HG02763 (cell line): ENCODE results near the gene CA6.
"Not testable (repeated sequence)": the region's sequence is repeated elsewhere in the genome, so short reads cannot be mapped to it uniquely, and the experiment has no call there.

Source experiments
- ATAC-seq: cut with Tn5 transposase; IDR thresholded peaks from one replicate; pipeline ENCODE4 v1.9.1; 2021; ENCODE audit warnings: mild to moderate bottlenecking, moderate library complexity; ENCODE audit not compliant: unreplicated experiment

The CA6 gene

GRCh38 chr1:8945568-8945967, at the start of gene CA6:
Gene CA6 (plus strand): TSS chr1:8945868. CDS start chr1:8945887, 19 bp downstream.
- no peak for ATAC-seq

DNA sequence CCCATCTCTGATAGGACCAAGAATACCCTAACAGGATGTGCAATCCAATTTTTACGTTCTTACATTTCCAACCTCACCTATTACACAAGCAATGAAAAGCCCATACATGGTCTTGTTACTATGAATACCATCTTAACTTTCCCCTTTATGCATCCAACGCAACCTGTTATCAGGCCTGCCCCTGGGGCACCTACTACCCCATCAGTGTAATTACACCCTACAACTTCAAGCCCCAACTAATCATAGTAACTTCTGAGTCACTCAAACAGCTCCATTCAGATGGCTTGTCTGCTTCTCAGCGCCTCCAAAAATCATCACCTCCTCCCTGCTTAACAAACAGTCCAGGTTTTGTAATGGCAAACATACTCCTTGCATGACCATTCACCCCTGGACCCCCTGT, 48.9 kb upstream of the CA6 start:
- ATAC-seq = not testable (repeated sequence)

GRCh38 chr1:8897505-8897904, 48.2 kb upstream of the CA6 start:
- not testable (repeated sequence) for ATAC-seq

GRCh38 chr1:8898418-8898817, 47.2 kb upstream of the CA6 start:
- ATAC-seq = not testable (repeated sequence)

DNA sequence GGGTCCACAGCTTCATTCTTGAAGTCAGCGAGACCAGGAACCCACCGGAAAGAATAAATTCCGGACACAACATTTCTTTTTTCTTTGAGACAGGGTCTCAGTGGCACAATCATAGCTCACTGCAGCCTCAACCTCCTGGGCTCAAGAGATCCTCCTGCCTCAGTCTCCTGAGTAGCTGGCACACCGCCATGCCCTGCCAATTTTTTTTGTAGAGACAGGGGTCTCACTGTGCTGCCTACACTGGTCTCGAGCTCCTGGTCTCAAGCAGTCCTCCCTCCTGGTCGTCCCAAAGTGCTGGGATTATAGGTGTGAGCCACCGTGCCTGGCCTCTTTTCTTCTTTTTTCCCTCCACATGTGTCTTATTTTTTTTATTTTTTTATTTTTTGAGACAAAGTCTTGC, 46.6 kb upstream of the CA6 start:
- no peak for ATAC-seq

DNA sequence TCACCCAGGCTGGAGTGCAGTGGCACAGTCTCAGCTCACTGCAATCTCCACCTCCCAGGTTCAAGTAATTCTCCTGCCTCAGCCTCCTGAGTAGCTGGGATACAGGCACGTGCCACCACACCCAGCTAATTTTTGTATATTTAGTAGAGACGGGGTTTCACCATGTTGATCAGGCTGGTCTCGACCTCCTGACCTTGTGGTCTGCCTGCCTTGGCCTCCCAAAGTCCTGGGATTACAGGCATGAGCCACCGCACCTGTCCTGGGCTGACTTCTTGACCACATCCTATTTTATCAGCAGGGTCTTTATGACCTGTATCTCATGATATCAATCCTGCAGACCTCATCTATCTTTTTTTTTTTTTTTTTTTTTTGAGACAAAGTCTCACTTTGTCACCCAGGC, 45.0 kb upstream of the CA6 start:
- ATAC-seq = not testable (repeated sequence)

- ATAC-seq = no peak
Observed at GRCh38 chr1:8902765-8903164, 42.9 kb upstream of the CA6 start.

DNA sequence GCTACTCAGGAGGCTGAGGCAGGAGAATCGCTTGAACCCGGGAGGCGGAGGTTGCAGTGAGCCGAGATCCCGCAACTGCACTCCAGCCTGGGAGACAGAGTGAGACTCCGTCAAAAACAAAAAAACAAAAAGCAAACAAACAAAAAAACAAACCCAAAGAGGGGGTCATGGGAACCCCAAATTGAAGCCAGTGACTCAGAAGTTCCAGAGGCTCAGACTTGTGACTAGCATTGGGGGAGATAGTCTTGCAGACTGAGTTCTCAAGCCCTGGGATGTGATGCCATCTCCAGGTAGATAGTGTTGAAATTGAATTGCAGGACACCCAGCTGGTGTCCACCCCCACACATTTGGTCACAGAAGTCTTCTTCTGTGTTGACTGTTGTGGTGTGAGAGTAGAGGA, 42.3 kb upstream of the CA6 start:
- no peak for ATAC-seq

DNA sequence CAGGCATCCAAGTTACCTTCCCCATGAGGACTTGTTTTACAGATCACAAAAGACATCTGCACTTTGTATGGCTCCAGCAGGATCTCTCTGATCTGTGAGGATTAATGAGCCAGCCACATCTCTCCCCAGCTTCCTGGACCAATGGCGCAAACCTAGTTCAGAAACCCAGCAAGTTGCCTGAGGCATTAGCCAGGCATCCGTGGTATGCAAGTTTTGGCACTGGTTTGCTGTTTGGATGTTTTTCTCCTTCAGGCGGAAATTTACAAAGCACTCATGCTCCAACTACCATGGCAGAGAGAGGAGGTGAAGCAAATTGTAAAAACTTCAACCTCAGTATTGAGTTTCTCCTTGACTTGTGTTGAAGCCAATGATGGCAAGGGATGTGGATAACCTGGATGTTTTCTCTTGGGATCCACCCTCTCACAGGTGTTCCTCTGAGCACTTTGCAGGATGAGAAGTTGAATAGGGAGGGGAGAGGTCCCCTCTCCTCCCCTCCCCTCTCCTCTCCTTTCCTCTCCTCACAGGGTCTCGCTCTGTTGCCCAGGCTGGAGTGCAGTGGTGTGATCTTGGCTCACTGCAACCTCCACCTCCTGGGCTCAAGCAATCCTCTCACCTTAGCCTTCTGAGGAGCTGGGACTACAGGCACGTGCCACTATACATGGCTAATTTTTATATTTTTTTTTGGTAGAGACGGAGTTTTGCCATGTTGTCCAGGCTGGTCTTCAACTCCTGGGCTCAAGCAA, 41.6 kb upstream of the CA6 start:
- ATAC-seq = no peak

DNA sequence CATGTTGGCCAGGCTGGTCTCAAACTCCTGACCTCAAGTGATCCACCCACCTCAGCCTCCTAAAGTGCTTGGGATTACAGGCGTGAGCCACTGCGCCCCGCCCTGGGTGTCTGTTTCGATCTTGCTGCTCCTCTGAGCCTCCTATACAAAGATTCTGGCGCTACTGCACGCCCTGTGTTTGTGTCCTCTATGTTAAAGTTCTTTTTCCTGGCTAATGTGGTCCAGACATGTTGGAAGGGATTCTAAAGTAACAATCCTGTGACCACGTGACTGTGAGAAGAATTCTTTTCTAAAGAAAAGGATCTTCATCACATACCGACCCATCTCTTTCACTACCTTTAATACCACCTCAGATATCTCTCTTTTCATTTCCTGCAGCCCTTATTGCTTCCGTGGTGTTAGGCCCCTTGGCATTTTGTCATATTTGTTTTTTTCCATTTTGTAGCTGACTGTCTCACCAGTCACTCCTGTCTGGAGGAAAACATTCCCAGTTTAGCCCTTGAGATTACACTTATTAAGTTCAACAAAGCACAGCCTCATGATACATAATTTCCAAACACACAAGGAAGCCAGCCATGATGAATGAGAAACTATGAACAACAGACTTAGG, 40.0 kb upstream of the CA6 start:
- no peak for ATAC-seq

DNA sequence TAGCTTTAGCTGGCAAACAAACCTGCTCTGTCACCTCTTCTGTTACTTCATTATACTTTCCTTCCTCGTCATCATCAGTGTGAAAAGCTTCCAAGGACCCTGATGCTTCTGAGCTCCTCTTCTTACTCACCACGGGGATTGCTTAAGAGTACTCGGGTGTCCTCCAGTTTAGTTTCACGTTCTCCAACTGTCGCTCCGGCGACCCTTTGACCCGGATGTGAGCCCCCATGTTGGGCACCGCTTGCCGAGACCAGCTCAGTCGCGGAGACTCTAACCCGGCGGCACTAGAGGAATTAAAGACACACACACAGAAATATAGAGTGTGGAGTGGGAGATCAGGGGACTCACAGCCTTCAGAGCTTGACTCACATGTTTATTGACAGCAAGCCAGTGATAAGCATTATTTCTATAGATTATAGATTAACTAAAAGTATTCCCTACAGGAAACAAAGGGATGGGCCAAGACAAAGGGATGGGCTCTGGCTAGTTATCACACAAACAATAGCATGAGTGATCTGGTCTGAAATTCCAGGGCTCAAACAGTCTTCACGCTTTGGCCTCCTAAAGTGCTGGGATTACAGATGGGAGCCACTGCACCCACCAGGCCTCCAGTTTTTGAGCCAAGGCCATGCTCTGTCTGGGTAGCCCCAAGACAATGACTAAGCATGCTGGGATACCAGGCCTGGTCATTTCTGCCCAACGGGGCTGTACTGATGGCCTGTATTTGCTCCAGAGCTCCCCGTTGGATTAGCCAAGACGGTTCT, 37.1 kb upstream of the CA6 start:
- no peak for ATAC-seq

GRCh38 chr1:8910331-8910730, 35.3 kb upstream of the CA6 start:
- ATAC-seq = no peak

DNA sequence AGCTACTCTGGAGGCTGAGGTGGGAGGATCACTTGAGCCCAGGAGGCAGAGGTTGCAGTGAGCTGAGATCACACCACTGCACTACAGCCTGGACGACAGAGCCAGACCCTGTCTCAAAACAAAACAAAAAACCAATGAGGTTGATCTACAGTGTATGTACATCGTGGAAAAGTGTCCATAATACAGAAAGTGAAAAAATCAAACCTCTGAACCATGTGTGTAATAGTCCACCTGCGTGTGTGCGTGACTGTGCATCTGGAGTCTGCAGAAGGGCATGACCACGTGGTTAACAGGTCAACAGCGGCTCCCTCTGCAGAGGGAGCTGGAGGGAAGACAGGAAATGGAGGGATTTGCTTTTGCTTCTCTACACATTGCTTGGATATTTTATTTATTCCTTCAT, 34.8 kb upstream of the CA6 start:
- ATAC-seq = no peak

DNA sequence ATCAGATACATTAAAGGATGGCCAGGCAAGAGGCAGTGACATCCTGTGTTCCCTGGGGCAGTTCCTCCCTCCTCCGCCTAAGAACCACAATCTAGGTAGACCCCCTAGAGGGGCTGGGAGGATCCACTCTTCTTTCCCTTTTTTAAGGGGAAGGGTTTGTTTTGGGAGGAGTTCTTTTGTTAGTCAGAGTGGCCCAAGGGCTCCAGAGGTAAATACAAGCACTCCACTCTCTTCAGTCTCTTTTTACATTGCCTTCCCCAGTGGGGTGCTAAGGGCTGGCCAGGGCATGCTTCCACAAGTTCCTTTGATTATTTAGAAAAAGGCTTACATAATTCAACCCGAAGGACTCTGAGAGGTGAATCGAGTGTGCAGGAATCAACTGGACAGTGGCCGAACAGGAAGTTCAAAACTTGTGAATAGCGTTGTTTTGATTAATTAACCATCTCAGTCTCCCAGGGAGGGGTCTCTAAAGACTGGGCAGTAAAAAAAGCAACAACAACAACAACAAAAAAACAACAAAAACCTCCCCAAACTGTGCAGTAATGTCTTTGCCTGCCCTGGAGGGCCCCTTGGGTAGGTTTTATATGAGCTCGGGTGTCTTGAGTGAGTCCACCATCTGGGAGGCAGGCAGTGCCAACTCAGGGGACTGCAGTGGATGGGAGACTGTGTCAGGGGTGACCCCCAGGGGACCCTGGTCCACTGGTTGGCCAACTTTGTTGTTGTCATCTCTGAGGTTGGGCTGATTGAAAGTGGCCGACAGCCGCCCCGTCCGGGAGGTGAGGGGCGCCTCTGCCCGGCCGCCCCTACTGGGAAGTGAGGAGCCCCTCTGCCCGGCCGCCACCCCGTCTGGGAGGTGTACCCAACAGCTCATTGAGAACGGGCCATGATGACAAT, 34.0 kb upstream of the CA6 start:
- no peak for ATAC-seq

- no peak for ATAC-seq
Observed at GRCh38 chr1:8913457-8913856, 32.2 kb upstream of the CA6 start.

DNA sequence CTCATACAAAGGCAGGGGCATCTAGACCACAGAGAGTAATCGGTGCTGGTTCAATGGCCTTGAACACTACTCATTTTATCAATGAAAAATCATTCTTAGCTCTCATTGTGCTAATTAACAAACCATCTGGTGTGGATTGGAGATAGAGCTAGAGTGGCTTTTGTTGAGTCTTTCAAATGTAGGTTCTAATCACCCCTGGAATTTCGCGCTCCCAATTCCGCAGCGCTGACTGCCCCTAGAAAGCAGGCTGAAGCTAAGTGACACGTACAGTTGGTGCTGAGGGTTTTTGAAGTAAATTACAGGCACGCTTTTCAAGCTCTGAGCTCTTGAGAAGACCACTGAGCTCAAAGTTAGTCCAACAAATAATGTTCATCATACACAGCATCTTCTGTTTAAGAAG, 31.2 kb upstream of the CA6 start:
- no peak for ATAC-seq

- no peak for ATAC-seq
Observed at GRCh38 chr1:8915446-8915845, 30.2 kb upstream of the CA6 start.

- not testable (repeated sequence) for ATAC-seq
Observed at GRCh38 chr1:8917536-8917935, 28.1 kb upstream of the CA6 start.

DNA sequence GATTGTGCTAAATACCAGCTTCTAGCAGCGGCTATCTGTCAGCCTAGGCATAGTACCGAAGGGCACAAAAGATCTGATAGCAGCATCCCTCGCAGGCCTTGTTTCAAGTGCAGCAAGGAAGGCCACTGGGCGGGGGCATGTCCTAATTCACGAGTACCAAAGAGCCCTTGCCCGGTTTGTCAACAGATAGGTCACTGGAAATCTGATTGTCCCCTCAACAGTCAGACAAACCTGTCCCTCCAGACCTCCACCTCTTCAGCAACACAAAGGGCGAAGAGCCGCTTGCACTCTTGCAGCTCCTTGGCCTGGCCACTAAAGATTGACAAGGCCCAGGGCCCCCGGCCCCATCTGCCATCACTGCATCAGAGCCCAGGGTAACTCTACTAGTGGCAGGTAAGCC, 22.7 kb upstream of the CA6 start:
- no peak for ATAC-seq

DNA sequence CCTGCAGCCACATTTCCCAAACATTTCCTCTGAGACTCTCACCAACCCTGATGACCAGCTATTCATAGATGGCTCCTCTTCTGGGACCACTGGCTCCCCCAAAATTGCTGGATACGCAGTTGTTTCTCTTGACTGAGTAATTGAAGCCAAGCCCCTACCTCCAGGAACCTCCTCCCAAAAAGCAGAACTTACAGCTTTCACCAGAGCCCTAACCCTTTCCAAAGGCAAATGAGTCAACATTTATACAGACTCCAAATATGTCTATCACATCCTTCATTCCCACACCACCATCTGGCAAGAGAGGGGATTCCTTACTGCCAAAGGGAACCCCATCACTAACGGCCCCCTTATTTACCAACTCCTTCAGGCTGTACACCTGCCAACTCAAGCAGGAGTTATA, 20.3 kb upstream of the CA6 start:
- no peak for ATAC-seq

DNA sequence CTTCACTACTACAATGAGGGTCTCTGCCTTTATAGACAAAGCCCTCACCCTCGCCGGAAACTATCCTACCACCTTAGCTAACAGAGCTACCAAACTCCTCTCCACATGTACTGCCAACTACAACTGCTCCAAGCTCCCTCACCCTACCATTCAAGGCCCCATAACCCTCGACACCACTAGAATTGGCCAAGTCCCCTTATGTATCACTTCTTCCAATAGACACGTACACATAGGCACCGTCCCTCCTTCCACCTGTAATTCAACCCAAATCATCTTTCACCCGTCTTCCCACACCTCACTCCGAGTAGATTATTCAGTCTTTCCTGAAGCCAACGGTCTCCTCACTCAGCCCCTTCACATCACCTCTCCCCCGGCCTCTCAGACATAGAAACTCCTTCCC, 19.7 kb upstream of the CA6 start:
- ATAC-seq = no peak
